SK-N-SH (cell line): ENCODE results near the gene NPY2R. TPM values are rescaled to one million over a fixed set of nuclear protein-coding genes. Genes with fewer than 3 reads are reported as not detected.

Experiments
- CTCF ChIA-PET: fragments of 300-600, 350-600 bp; formaldehyde crosslinking; extraction: SDS; loops from one replicate; lab custom pipeline; 2021; lab: Yijun Ruan, JAX
- POLR2A ChIA-PET: fragments of 350-600 bp; sonication (Branson Sonifier 250); formaldehyde crosslinking; extraction: SDS; loops from one replicate; lab custom pipeline; 2020; ENCODE audit warnings: antibody characterized with exemption, inconsistent platforms; lab: Yijun Ruan, JAX
- DNase-seq: peaks from one replicate; pipeline ENCODE4 v3.0.0; 2012
- H2AFZ ChIP-seq: fragments of 200-600 bp; sonication (generic); 2 replicates; pipeline ENCODE4 v1.8.1; 2016; ENCODE audit warnings: antibody characterized with exemption, mild to moderate bottlenecking, low read depth
- H3F3A ChIP-seq: fragments of 200-600 bp; sonication (generic); replicated peaks from 2 replicates; pipeline ENCODE3; 2016; ENCODE audit warnings: antibody characterized with exemption, mild to moderate bottlenecking; ENCODE audit not compliant: insufficient read depth
- H3K27ac ChIP-seq, 2 experiments: fragments of 200-500 bp in 1 of 2; fragments of 200-600 bp in 1 of 2; sonication (Bioruptor generic) in 1 of 2; sonication (generic), shearing (Covaris generic) in 1 of 2; 2 replicates each; pipeline versions ENCODE4 v1.5.1 to v1.6.1; 2014 to 2016; ENCODE audit warnings: low read depth in 2 of 2, inconsistent platforms in 1 of 2, low read length in 1 of 2, mild to moderate bottlenecking in 1 of 2, mixed read lengths in 1 of 2
- H3K27me3 ChIP-seq: fragments of 200-600 bp; sonication (generic), shearing (Covaris generic); 2 replicates; pipeline ENCODE4 v1.6.1; 2016; ENCODE audit warnings: mixed run types; ENCODE audit not compliant: insufficient read depth
- H3K36me3 ChIP-seq, 2 experiments: fragments of 200-500 bp in 1 of 2; fragments of 200-600 bp in 1 of 2; sonication (Bioruptor generic) in 1 of 2; sonication (generic) in 1 of 2; replicated peaks in 1 of 2; 2 replicates each; pipeline versions ENCODE3 to v1.5.1; 2014 to 2016; ENCODE audit warnings: low read length in 1 of 2, mild to moderate bottlenecking in 1 of 2; ENCODE audit not compliant: insufficient read depth in 2 of 2, control insufficient read depth in 1 of 2
- H3K4me1 ChIP-seq, 2 experiments: fragments of 200-500 bp in 1 of 2; fragments of 200-600 bp in 1 of 2; sonication (Bioruptor generic) in 1 of 2; sonication (generic), shearing (Covaris generic) in 1 of 2; 2 replicates each; pipeline versions ENCODE4 v1.5.1 to v1.6.1; 2014 to 2016; ENCODE audit warnings: low read depth in 1 of 2, low read length in 1 of 2, mixed run types in 1 of 2; ENCODE audit not compliant: insufficient read depth in 2 of 2, control insufficient read depth in 1 of 2
- H3K4me2 ChIP-seq: fragments of 200-600 bp; sonication (generic), shearing (Covaris generic); 2 replicates; pipeline ENCODE4 v1.6.1; 2017; ENCODE audit warnings: mixed run types
- H3K4me3 ChIP-seq, 2 experiments: fragments of 200-500 bp in 1 of 2; fragments of 200-600 bp in 1 of 2; sonication (Bioruptor generic) in 1 of 2; sonication (generic), shearing (Covaris generic) in 1 of 2; 2 replicates each; pipeline versions ENCODE4 v1.5.1 to v1.8.1; 2014 to 2016; ENCODE audit warnings: low read depth in 2 of 2, inconsistent platforms in 1 of 2, low read length in 1 of 2, mild to moderate bottlenecking in 1 of 2, mixed read lengths in 1 of 2, moderate library complexity in 1 of 2
- H3K79me2 ChIP-seq: fragments of 200-600 bp; sonication (generic); 2 replicates; pipeline ENCODE4 v1.8.1; 2017; ENCODE audit warnings: mild to moderate bottlenecking; ENCODE audit not compliant: insufficient read depth
- H3K9ac ChIP-seq: fragments of 200-600 bp; sonication (generic); 2 replicates; pipeline ENCODE4 v1.6.1; 2017; ENCODE audit warnings: mixed run types
- H3K9me2 ChIP-seq: fragments of 200-600 bp; sonication (generic); 2 replicates; pipeline ENCODE4 v1.6.1; 2017; ENCODE audit warnings: mixed run types
- H3K9me3 ChIP-seq: fragments of 200-600 bp; sonication (generic); 2 replicates; pipeline ENCODE4 v1.6.1; 2017; ENCODE audit warnings: mixed run types, mild to moderate bottlenecking, moderate library complexity
- H4K20me1 ChIP-seq: fragments of 200-600 bp; sonication (generic); 2 replicates; pipeline ENCODE4 v1.6.1; 2017; ENCODE audit warnings: mild to moderate bottlenecking, mixed run types; ENCODE audit not compliant: insufficient read depth
- CTCF ChIP-seq: fragments of 200-600 bp; sonication (generic); IDR thresholded peaks from 2 replicates; pipeline ENCODE4 v1.6.1; 2017; ENCODE audit warnings: antibody characterized with exemption, mild to moderate bottlenecking, moderate library complexity
- ELF1 ChIP-seq: IDR thresholded peaks from 2 replicates; pipeline ENCODE4 v1.4.0; 2012
- EP300 ChIP-seq, 2 experiments: IDR thresholded peaks; 2 replicates each; pipeline versions ENCODE4 v1.4.0 to v1.6.1; 2012; ENCODE audit warnings: borderline replicate concordance in 1 of 2, low read depth in 1 of 2, low read length in 1 of 2
- FOSL2 ChIP-seq: IDR thresholded peaks from 2 replicates; pipeline ENCODE4 v1.4.0; 2012; ENCODE audit warnings: low read depth, mild to moderate bottlenecking, moderate library complexity, borderline replicate concordance
- GABPA ChIP-seq: IDR thresholded peaks from 2 replicates; pipeline ENCODE4 v1.4.0; 2012; ENCODE audit warnings: low read depth, mild to moderate bottlenecking
- MEF2A ChIP-seq: IDR thresholded peaks from 2 replicates; pipeline ENCODE4 v1.4.0; 2012; ENCODE audit warnings: low read depth, borderline replicate concordance
- RAD21 ChIP-seq: IDR thresholded peaks from 2 replicates; pipeline ENCODE4 v1.6.1; 2012; ENCODE audit warnings: mild to moderate bottlenecking, low read length
- RCOR1 ChIP-seq: fragments of 150-350 bp; IDR thresholded peaks from 2 replicates; pipeline ENCODE4 v1.6.1; 2017; ENCODE audit warnings: antibody characterized with exemption, low read length
- RFX5 ChIP-seq: IDR thresholded peaks from 2 replicates; pipeline ENCODE4 v1.6.1; 2012; ENCODE audit warnings: mild to moderate bottlenecking, improper control_type of control experiment, low read length
- RXRA ChIP-seq: IDR thresholded peaks from 2 replicates; pipeline ENCODE4 v1.4.0; 2012; ENCODE audit warnings: low read depth, mild to moderate bottlenecking, borderline replicate concordance
- USF1 ChIP-seq: IDR thresholded peaks from 2 replicates; pipeline ENCODE4 v1.4.0; 2012; ENCODE audit warnings: low read depth, borderline replicate concordance
- USF2 ChIP-seq: fragments of 150-350 bp; IDR thresholded peaks from 2 replicates; pipeline ENCODE4 v1.6.1; 2017; ENCODE audit warnings: antibody characterized with exemption, low read length, low read depth, borderline replicate concordance
- YY1 ChIP-seq: IDR thresholded peaks from 2 replicates; pipeline ENCODE4 v1.4.0; 2012; ENCODE audit warnings: low read depth, mild to moderate bottlenecking
- ZBTB33 ChIP-seq: IDR thresholded peaks from 2 replicates; pipeline ENCODE4 v1.4.0; 2012; ENCODE audit warnings: low read depth, borderline replicate concordance
- WGBS: methylation state at CpG from one replicate; pipeline ENCODE4 v1.1.6; 2017; ENCODE audit warnings: low lambda C conversion rate; 5-methylcytosine and 5-hydroxymethylcytosine counted together
- polyA plus RNA-seq, 3 experiments: library from polyadenylated mRNA; depleted of rRNA; stranded (reverse); fragments of >200 nt; gene quantifications; 2 replicates each; pipeline ENCODE4 v1.2.3, GENCODE V29; 2012

The NPY2R gene
- polyA plus RNA-seq, 1 of the 3 experiments (the other 2 are of a cell fraction), result not detected

- no peak for TF ChIP-seq EP300 (IDR thresholded peaks at IDR 0.05; ENCODE audit: borderline replicate concordance in 1 of 2, low read depth in 1 of 2, low read length in 1 of 2)
- no peak for TF ChIP-seq MEF2A
- no peak for TF ChIP-seq ZBTB33
- no peak for TF ChIP-seq RAD21
- TF ChIP-seq GABPA, result no peak
- TF ChIP-seq USF2, result no peak
- TF ChIP-seq USF1, result no peak
- TF ChIP-seq RFX5, result no peak
- no peak for TF ChIP-seq RXRA
- TF ChIP-seq ELF1, result no peak
- TF ChIP-seq YY1, result no peak
- no peak for TF ChIP-seq FOSL2
- no peak for TF ChIP-seq CTCF
- Histone ChIP-seq H3K9me3 (no peaks in the 10 kb centered on the region), H4K20me1 (no peaks in the 10 kb centered on the region), H3K4me1 (peaks cover 0 to 2% of the 10 kb centered on the region in 2 experiments; a peak in 1 of 4 replicates), H3K9me2 (no peaks in the 10 kb centered on the region), H3K36me3 (no peaks in the 10 kb centered on the region), H3K79me2 (no peaks in the 10 kb centered on the region), H3K27me3 (no peaks in the 10 kb centered on the region), H3K27ac (no peak overlapping the region), H2AFZ (no peak overlapping the region), H3K4me2 (no peak overlapping the region), H3K4me3 (no peak overlapping the region), H3K9ac (no peak overlapping the region), H3F3A (no peaks in the 10 kb centered on the region)
- CTCF ChIA-PET, result interaction anchor here (0.9 to 1.1 kb wide), 2 partner anchors 12 to 20 kb away, joined by 3 to 7 read pairs; partner anchors contain the start of gene NPY2R
- 11% methylated on average over 1 of the region's 1 CpG for WGBS
- DNase-seq, result no peak
- POLR2A ChIA-PET, result no interaction called here
Measured at GRCh38 chr4:155187989-155188388, 20.4 kb upstream of the NPY2R start.

- H3K4me3 ChIP-seq, result no peak overlapping the region
- POLR2A ChIA-PET, result no interaction called here
- DNase-seq, result no peak
- no peak for TF ChIP-seq RCOR1
- CTCF ChIA-PET, result interaction anchor here (0.6 to 1.2 kb wide), 2 partner anchors 191 to 568 kb away, joined by 3 to 4 read pairs; no protein-coding TSS in a partner anchor
- no peak overlapping the region for H2AFZ ChIP-seq
- H3K9me3 ChIP-seq, result no peaks in the 10 kb centered on the region
- no peaks in the 10 kb centered on the region for H3K36me3 ChIP-seq
- no peaks in the 10 kb centered on the region for H4K20me1 ChIP-seq
- H3K4me2 ChIP-seq, result no peak overlapping the region
- no peaks in the 10 kb centered on the region for H3F3A ChIP-seq
- no peaks in the 10 kb centered on the region for H3K27me3 ChIP-seq
- no peak overlapping the region for H3K9ac ChIP-seq
- H3K9me2 ChIP-seq, result no peaks in the 10 kb centered on the region
- no peak overlapping the region for H3K27ac ChIP-seq
- H3K4me1 ChIP-seq, result peaks cover 0 to 2% of the 10 kb centered on the region in 2 experiments; a peak in 1 of 4 replicates
- no peaks in the 10 kb centered on the region for H3K79me2 ChIP-seq
Measured at GRCh38 chr4:155190099-155190498, 18.3 kb upstream of the NPY2R start.
